Esophagus (tissue), 2 donors: ENCODE measurements around the gene CD33. TPM values are rescaled to one million over a fixed set of nuclear protein-coding genes. Genes with fewer than 3 reads are reported as not detected.

Experiments
- H3K27ac ChIP-seq, 2 donors: one replicate each; pipeline ENCODE4 v1.5.1; 2013; ENCODE audit warnings: low read depth in 2 of 2, mild to moderate bottlenecking in 2 of 2, inconsistent platforms in 1 of 2, low read length in 1 of 2, moderate library complexity in 1 of 2
- H3K27me3 ChIP-seq, 2 donors: one replicate each; pipeline ENCODE4 v1.6.1; 2013; ENCODE audit warnings: low read length in 2 of 2, control low read depth in 1 of 2, mild to moderate bottlenecking in 1 of 2; ENCODE audit not compliant: insufficient read depth in 2 of 2, control insufficient read depth in 1 of 2
- H3K36me3 ChIP-seq, 2 donors: one replicate each; pipeline ENCODE4 v1.6.1; 2013; ENCODE audit warnings: low read length in 1 of 2; ENCODE audit not compliant: control insufficient read depth in 2 of 2, insufficient read depth in 2 of 2
- H3K4me1 ChIP-seq, 2 donors: one replicate each; pipeline ENCODE4 v1.6.1; 2013; ENCODE audit warnings: low read length in 1 of 2; ENCODE audit not compliant: control insufficient read depth in 2 of 2, insufficient read depth in 2 of 2
- H3K4me3 ChIP-seq, 2 donors: one replicate each; pipeline ENCODE4 v1.5.1; 2013; ENCODE audit warnings: low read length in 2 of 2, mild to moderate bottlenecking in 2 of 2, low read depth in 1 of 2, moderate library complexity in 1 of 2
- H3K9me3 ChIP-seq, 2 donors: one replicate each; pipeline ENCODE4 v1.6.1; 2013; ENCODE audit warnings: mild to moderate bottlenecking in 2 of 2, low read depth in 1 of 2, low read length in 1 of 2, moderate library complexity in 1 of 2; ENCODE audit not compliant: control insufficient read depth in 2 of 2, insufficient read depth in 1 of 2
- WGBS, 2 donors: extraction: QIAGEN DNeasy Blood & Tissue Kit; methylation state at CpG; one replicate each; pipeline ENCODE4 v1.1.7; 2013; 5-methylcytosine and 5-hydroxymethylcytosine counted together
- polyA plus RNA-seq, 2 donors: library from polyadenylated mRNA; stranded (reverse); fragments of 200-250 nt; gene quantifications; one replicate each; pipeline ENCODE4 v1.2.3, GENCODE V29; 2013
- donor health status: healthy with polysubstance abuse.
- donor health status: Bipolar disorder and iron deficiency.

Gene CD33
- polyA plus RNA-seq, 2 donors = 0.66 to 0.69 TPM

- H3K4me3 ChIP-seq = no peak overlapping the region
- WGBS, 2 donors = 81 to 83% methylated on average over 1 of the region's 1 CpG
Measured at GRCh38 chr19:51253088-51253806, 28.4 kb downstream of the CD33 start.

GRCh38 chr19:51256155-51256625 lies 31.3 kb downstream of the CD33 start:
- Histone ChIP-seq H3K4me3 (no peak overlapping the region), H3K9me3 (peaks cover 0 to 1% of the 10 kb centered on the region in 2 donors), H3K4me1 (no peaks in the 10 kb centered on the region), H3K27me3 (no peaks in the 10 kb centered on the region), H3K27ac (no peak overlapping the region), H3K36me3 (no peaks in the 10 kb centered on the region)
- 38 to 52% methylated on average over 2 of the region's 2 CpGs for WGBS, 2 donors

More at GRCh38 chr19:51253088-51253806, 28.4 kb downstream of the CD33 start:
- H3K4me1 ChIP-seq = no peaks in the 10 kb centered on the region
- no peaks in the 10 kb centered on the region for H3K27me3 ChIP-seq
- peaks cover 0 to 7% of the 10 kb centered on the region in 2 donors for H3K9me3 ChIP-seq
- no peaks in the 10 kb centered on the region for H3K36me3 ChIP-seq
- no peak overlapping the region for H3K27ac ChIP-seq

DNA sequence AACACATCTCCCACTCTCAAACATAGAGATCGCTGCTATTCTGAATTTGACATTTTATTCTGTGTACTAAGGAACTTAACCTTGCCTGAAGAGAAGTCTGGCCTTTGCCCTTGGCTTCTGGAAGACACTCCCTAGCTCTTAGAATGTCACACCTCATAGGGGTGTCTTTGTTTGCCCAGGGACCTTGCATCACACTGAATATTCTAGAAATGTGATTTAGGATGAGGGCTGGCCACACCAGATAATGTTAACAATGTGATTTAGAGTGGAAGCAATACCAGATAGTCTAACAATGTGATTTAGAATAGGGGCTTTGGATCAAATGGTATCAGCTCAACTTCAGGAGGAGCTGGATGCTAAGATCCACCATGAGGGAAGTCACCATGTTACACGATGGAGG lies 32.6 kb downstream of the CD33 start:
- Histone ChIP-seq H3K36me3 (no peaks in the 10 kb centered on the region), H3K9me3 (no peaks in the 10 kb centered on the region), H3K4me1 (no peaks in the 10 kb centered on the region), H3K27ac (no peak overlapping the region), H3K4me3 (no peak overlapping the region), H3K27me3 (no peaks in the 10 kb centered on the region)
- WGBS, 2 donors = 78 to 81% methylated on average over 2 of the region's 2 CpGs

DNA sequence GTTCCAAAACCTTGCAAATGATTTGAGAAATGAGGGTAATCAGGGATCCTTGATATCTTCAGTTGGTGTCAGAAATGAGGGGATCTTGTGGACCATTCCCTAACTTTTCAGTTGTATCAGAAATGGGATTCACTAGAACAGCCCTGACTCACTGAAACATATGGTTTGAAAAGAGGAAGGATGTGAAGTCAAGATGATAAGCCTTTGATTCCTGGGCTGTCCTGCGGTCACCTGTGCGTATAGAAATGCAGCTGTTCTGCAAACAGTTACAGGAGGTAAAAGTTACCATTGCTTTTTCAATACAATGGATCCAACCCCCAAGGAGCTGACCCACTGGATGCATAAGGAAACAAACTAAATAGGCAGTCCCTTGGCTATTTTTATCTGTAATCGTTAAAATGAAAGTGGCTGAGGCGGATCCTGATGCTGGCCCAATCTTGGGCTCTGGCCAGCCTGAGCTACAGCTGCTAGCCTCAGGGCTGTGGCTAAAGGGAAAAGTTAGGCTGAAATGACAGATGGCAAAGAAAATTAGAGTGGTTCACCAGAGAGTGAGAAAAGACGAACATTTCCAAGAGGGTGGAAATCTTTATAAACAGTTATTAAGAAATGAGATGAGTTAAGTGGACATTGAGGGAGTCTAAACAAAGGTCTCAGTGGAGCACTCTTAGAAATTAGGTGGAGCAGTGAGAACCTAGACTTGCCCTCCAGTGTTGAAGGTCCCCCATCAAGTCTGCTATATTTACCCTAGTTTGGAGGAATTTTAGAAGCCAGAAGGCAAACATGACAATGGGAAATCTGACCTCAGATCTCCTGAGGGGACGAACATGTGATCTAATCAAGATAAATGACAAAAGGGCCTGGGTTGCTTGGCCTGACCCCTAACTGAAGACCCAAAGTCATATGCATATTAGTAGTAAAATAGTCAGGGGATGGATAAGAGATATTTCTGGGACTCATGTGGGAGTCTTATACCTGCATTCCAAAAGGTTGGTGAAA lies 33.6 kb downstream of the CD33 start:
- WGBS, 2 donors = 53 to 59% methylated on average over 6 of the region's 6 CpGs
- Histone ChIP-seq H3K27ac (no peak overlapping the region), H3K4me3 (no peak overlapping the region), H3K9me3 (no peaks in the 10 kb centered on the region), H3K4me1 (no peaks in the 10 kb centered on the region), H3K27me3 (no peaks in the 10 kb centered on the region), H3K36me3 (no peaks in the 10 kb centered on the region)

DNA sequence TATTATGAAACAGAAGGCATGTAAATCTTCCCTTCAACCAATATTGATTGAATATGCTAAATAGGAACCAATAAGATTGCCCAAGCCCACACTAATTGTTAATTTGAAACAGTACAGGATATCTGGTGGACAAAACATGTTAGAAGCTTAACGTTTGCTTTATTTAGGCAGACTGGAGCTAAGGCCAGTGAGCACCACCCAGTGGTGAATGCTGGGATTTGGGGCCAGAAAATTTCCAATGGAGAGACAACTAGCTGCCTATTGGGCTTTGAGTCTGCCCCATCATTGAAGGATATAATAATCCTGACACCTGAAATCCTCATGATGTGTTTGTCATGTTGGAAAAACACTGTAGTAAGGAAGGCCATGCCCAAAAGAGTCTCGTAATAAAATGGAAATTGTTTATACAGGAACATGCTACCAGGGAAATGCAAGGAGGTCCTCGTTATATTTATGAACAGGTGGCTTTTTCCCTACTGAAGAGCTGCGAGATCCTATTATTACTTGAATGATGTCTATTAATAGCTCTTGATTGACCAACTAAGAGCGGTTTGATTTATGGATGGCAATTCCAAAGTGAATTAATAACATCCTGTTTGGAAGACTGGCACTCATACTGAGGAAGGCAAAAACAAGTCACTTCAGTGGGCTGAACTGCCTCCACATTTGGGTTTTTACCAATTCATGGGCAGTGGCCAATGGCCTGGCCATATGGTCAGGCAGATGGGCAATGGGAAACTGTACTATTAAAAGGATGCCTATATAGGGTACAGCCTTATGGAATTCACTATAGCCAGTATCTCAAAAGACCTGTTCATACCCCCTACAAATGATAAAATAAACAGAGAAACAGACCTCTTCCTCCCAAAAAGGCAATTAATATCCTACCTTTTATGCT lies 34.7 kb downstream of the CD33 start:
- no peak overlapping the region for H3K27ac ChIP-seq
- H3K36me3 ChIP-seq = no peaks in the 10 kb centered on the region
- 31 to 33% methylated on average over 5 of the region's 5 CpGs for WGBS, 2 donors
- no peaks in the 10 kb centered on the region for H3K9me3 ChIP-seq
- no peaks in the 10 kb centered on the region for H3K4me1 ChIP-seq
- no peaks in the 10 kb centered on the region for H3K27me3 ChIP-seq
- no peak overlapping the region for H3K4me3 ChIP-seq

GRCh38 chr19:51263808-51264207 lies 38.9 kb downstream of the CD33 start:
- peaks cover 0 to 2% of the 10 kb centered on the region in 2 donors for H3K4me1 ChIP-seq
- no peaks in the 10 kb centered on the region for H3K27me3 ChIP-seq
- no peaks in the 10 kb centered on the region for H3K9me3 ChIP-seq
- WGBS, 2 donors = 82 to 85% methylated on average over 4 of the region's 4 CpGs
- no peaks in the 10 kb centered on the region for H3K36me3 ChIP-seq
- H3K4me3 ChIP-seq = no peak overlapping the region
- no peak overlapping the region for H3K27ac ChIP-seq

- H3K27ac ChIP-seq = no peak overlapping the region
- H3K27me3 ChIP-seq = no peaks in the 10 kb centered on the region
- H3K4me1 ChIP-seq = no peaks in the 10 kb centered on the region
- no peaks in the 10 kb centered on the region for H3K9me3 ChIP-seq
- H3K4me3 ChIP-seq = no peak overlapping the region
- no peaks in the 10 kb centered on the region for H3K36me3 ChIP-seq
- 53 to 59% methylated on average over 26 of the region's 26 CpGs for WGBS, 2 donors
Measured at GRCh38 chr19:51271067-51271466, 46.2 kb downstream of the CD33 start.

DNA sequence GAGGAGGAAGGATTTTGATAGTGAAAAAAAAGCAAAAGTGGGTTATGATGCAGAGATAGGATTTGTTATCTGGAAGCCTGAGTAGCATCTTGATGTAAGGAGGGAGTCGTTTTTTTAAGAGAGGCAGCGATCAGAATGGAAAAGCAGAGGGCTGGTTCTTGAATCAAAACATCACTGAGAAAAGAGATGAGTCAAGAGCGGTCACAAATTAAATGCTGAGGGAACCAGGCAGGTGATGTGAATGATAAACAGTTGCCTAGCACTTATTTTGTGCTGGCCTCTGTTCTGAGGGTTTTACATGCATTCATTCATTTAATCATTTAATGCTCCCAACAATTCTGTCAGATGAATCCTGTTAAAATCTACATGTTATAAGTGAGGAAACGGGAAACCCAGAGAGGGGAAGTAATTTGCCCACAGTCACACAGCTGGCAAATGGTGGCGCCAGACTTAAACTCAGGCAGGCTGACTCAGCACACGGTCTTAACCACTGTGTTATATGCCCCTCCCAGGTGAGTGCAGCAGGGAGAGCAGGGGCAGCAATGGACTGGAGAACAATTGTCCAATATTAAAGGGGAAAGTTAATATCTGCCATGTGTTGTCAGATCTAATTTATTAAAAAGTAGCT lies 47.4 kb downstream of the CD33 start:
- no peak overlapping the region for H3K4me3 ChIP-seq
- WGBS, 2 donors = 58 to 65% methylated on average over 6 of the region's 6 CpGs
- H3K27ac ChIP-seq = no peak overlapping the region
- no peaks in the 10 kb centered on the region for H3K27me3 ChIP-seq
- H3K36me3 ChIP-seq = no peaks in the 10 kb centered on the region
- no peaks in the 10 kb centered on the region for H3K9me3 ChIP-seq
- no peaks in the 10 kb centered on the region for H3K4me1 ChIP-seq
